GM21576 (cell line): ENCODE results near the gene ROR2.

Experiments
- ATAC-seq: cut with Tn5 transposase; IDR thresholded peaks from one replicate; pipeline ENCODE4 v1.9.1; 2021; ENCODE audit warnings: mild to moderate bottlenecking, moderate library complexity; ENCODE audit not compliant: unreplicated experiment

Gene ROR2

DNA sequence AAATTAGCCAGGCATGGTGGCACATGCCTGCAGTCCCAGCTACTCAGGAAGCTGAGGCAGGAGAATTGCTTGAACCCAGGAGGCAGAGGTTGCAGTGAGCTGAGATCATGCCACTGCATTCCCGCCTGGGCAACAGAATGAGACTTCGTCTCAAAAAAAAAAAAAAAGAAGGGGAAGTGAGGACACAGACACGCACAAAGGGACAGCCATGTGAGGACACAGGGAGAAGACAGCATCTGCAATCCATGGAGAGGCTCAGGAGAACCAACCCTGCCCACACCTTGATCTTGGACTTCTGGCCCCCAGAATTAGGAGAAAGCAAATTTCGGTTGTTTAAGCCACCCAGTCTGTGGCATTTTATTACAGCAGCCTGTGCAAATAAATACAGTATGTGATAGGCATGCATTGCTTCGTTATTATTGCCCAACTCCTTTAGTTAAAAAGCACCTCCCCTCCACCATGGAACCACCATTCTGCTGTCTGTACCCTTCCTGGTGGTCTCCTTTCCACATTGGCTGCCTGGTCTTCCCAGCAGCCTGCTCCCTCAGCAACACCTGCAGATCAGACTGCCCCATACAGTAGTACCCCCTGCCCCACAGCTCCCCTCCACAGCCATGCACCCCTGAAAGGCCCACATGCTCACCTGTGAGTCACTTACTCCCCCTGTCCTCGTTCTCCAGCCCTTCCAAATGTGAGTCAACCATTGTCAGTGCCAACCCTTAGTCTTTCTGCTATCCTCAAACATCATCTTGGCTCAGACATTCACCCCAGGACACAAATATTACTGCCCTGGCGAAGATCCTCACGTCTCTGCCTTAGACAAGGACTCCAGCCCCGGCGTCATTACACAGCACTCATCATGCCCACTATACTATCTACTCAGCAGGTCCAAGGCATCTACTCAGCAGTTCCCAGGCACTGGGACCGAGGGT is 128.8 kb downstream of the ROR2 start:
- no peak for ATAC-seq

DNA sequence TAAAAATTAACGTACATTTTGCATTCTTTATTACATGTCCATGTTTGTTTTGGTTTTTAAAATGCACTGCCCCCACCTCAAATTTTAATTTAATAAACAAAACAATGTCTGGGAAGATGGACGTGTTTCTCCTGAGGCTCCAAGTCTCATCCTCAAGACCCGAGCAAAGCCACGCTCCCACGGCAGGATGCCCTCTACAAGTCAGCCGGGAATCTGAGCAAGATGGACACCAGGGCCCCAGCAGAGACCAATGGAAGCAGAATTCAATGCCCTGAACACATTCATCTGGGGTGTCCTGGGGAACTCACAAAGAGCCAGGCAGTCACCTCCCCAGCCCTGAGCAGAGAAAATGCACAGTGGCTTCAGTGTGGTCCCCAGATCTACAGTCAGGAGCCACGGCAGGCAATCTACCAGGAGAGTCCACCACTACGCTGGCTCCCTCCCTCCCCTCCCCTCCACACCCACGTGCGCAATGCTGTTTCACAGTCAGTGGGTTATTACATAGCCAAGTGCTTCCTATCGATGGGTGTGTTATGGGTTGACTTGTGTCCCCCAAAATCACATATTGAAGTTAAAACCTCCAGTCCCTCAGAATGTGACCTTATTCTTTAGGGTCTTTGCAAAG is 129.8 kb downstream of the ROR2 start:
- ATAC-seq, result no peak

DNA sequence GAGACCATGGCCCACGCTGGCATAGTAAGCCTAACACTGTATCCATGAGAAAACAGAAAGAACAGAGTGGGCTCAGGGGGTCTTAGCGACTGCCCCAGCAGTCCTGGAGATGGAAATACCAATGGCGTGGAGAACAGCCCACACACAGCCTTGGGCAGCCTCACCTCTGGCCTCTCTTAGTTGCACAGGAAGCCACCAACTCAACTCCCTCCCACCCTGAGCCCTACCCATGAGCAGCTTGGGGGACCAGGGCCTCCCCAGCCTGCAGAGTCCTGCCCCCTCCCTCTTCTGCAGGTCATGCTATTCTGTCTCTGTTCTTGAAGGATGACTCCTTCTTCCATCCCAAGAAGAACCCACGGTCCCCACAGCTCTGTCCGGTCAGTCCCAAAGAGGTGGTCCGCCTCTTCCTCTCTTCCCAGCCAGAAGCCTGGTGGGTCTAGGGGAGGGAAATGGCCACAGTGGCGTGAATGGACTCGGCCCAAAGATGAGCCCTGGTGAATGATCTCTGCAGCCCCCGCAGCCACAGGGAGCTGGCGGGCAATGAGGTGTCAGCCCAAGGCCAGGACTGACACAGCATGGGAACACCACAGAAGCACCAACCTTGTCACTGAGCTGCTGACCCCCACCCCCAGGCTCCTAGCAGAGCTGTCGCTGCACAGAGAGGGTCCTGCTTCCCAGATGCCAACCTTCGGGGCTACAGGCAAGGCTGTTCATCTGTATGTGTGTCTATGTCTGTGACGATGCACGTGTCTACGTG is 131.2 kb downstream of the ROR2 start:
- ATAC-seq, result no peak

DNA sequence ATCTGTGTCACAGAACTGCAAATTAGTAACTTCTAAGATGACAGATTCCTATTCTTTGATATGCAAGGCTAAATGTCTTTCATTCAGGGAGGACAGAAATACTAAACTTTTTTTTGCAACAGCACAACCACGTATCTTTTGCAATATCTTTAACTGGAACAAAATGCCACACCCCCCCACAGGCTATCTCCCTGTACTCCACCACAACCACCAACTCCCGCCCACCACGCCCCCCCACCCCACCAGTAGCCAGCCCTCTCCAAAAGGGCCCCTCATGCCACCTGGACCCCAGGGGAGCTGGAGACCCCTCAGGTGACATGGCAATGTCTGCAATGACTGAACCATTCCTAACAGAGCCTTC is 131.8 kb downstream of the ROR2 start:
- ATAC-seq, result no peak

DNA sequence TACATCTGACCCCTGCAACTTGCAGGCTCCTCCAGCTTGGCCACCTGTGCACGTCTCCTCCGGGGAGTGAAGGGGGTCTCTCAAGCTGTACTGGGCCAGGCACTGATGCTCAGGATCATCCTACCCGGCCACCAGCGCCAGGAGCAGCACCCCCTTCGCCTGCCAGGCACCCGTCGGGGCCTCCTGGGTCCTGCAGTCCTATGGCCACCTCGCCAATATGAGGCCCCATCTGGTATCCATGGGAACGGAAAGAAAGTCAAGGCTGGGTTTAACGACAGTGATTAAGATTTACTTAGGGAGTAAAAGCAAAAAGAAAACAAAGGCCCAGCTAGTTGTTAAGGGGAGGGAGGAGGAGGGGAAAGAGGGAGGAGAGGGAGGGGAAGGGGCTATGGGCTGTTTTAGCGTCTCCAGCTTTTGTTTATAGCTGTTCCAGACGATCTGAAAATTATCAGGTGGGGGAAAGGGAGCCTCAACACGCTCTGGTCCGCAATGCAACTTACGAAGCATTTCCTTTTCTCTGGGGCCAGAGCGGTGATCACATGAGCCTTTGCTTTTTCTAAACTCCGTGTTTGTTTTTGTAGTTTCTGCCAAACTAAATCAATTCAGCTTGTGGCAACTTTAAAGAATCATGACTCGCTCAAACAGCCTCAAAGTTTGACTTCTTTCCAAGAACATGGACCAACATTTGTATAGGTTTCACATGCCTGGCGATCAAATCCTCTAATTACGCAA is 132.4 kb downstream of the ROR2 start:
- no peak for ATAC-seq

DNA sequence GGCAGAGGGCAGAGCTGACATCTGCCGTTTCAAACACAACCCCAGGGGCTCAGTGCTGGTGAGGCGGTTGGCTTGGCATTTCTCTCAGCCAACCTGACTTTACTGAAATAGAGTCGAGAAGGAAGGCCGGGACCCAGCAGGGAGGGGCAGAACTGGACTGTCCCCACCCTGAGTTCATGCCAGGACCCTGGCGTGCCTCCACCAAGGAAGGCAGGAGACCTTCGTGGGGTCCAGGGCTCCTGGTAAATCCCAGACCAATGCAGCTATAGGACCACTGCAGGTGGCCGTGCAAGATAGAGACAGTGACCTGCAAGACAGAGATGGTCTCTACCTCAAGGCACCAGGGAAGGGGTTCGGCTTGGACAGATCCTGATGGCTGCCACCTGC is 132.9 kb downstream of the ROR2 start:
- no peak for ATAC-seq

DNA sequence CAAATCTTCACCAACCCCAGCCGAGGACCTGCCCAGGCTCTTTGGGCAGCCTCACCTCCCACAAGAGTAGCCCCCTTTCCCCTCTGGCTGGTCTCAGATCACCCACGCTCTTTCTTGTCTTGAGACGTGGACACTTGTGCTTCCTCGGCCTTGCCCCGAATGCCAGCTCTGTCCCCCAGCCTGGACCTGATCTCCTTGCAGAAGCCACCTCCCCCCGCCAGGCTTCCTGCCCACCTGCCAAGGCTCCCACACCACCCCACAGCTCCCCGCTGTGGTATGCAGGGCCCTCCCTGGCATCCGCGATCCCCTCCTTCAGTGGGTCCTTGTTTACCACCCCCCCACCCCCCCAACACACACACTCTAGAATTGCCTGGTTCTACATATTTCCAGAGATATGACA is 133.7 kb downstream of the ROR2 start:
- ATAC-seq, result no peak

DNA sequence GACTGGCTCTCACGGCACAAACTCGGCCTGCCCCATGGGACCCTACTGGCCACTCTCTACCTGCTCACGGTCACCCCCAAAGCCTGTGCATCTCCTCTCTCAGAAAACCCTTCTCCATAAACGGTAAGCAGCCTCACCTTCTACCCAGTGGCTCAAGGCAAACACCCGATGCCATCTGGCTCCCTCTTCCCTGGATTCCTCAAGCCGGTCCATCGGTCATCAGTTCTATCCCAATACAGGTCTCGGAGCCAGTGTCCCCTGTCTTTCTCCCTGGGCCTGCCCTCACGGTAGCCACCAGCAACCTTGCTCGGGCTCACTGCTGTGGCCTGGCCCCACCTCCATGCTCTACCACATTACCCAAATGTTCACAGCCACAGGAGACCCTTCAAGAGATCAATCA is 134.1 kb downstream of the ROR2 start:
- ATAC-seq, result no peak

DNA sequence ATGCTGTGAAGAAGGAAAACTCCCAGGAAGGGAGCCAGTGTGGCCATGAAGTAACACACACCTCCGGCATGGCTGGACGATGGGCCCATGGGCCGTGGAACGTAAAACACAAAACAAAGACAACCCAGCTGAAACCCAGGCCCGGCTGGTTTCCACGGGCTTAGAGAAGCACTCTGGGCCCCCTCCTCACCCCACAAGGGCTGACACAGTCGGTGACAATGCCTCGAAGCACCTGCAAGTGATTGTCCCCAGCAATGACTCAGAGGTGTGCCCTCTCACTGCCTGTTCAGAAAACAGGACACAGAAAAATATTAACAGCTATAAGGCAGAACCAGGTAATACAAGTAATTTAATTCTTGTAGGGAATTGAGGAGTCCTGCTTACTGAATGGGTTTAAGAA is 135.3 kb downstream of the ROR2 start:
- ATAC-seq, result no peak

DNA sequence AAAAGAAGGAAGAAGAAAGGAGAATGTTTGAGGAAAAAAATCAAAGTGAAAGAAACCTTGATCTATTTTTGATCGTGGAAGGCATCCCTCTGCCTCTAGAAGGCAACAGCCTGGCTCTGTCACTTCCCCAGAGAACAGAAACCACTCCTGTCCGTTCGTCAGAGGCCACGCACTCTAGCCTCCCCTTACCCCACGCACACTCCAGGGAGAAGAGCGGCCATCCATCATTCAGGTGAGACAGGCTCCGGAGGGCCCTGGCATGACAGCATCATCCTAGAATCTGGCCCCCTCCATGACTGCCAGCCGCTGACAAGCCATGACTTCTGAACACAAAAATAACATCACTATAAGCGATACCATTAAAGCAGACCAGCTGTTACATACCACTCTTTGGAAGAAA is 135.8 kb downstream of the ROR2 start:
- ATAC-seq, result no peak

DNA sequence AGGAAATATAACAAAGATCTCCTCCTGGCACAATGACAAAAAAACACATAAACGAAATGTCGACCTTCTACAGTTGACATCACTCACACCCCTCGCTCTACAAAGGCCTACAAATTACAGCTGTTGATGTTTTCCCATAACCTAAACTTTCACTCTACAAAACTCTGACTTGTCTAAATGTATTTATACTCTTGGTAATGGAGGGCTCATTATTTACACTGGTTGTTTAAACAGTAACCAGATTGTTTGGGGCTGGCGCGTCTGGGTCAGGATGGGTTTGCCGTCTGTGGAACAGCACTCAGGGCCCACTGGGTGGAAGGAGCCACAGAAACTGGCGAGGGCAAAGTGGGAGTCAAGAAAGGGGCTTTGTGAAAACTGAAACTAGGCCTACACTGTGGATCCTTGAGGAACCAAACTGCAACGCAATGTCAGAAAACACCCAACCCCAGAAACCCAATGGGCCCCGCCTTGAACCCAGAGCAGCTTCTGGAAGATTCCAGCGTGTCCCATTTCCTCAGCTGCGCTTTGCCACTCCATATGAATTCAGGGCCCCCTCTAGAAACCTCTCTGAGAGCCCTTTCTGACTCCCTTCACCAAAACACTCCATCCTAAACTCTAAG is 136.7 kb downstream of the ROR2 start:
- no peak for ATAC-seq

DNA sequence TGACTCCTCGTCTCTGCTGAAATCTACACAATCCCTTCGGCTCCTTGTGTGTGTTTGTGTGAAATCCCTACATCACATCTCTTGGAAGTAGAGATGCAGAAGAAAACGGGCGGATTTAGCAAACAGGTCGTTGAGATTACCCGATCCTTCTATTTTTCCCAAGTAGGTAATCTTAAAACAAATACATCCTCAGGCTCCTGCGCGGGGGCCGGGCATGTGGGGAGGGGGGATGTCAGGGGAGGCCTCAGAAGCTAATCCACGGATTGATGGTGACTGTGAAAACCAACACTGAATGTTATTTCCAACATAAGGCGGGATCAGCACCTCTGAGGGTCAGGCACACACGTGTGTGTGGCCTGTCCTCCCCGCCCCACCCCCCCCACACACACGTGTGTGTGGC is 137.8 kb downstream of the ROR2 start:
- ATAC-seq, result no peak

DNA sequence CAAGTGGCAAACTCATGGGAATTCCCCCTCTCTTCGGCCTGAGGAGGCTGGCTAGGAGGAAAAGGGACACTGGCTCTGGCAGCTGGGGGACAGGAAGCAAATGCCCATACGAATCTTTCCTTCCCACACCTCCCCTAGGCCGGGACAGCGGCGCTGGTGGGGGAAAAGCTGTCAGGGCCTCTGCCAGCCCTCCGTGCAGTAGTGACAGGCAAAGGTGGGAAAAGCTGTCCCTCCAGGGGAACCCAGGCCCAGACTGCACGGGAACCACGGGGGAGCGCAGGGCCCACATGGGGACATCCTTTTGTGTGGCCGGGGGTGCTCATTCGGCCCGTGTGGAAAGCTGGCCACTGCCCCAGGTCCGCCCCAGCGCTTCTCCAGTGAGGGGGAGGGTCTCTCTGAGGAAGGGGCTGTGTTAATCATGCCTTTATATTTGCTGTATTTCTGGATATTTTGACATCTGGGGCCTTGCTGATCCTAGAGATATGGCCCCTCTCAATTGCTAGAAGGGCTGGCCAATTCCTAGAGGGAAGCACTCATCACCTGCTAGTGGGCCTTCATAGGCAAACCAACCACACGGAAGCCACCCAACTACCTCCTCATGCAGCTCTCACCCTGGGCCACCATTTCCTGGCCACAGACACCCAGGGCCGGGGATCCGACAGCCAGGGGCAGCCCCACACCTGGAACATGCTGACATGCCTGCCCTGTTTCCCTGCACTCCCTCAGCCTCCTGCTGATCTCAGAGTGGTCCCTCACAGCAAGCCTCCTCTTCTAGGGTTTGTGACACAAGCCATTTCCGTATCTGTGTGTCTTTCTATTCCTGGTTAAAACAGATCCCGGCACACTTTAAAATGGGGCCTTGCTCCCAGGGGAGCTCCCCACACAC is 138.8 kb downstream of the ROR2 start:
- no peak for ATAC-seq

DNA sequence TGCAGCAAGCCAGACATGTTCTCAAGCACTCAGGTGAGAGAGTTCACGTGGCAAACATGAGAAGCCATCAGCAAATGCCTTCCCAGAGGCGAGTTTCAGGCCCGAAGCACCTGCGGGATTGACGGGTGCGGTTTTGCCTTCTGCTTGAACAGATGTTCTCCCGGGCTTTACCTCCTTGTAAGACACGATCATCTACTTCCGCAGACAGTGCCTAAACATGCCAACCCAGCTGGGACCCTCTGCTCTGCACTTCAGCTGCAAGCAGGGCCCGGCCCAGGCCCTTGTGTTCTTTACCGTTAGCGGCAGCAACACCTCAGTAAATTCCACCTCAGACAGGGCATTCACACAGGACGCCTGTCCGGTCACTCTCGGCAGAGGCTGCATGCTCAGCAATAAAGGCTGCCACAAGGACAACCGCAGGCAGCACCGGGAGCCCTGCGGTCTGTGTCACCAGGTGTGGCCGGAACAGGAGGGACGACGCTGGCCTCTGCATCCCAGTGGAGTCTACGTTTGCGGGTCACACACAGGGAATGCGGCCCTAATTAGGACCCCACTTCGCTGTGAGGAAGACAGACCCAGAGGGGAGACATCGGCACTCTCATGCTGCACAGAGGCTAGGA is 139.6 kb downstream of the ROR2 start:
- ATAC-seq, result no peak

DNA sequence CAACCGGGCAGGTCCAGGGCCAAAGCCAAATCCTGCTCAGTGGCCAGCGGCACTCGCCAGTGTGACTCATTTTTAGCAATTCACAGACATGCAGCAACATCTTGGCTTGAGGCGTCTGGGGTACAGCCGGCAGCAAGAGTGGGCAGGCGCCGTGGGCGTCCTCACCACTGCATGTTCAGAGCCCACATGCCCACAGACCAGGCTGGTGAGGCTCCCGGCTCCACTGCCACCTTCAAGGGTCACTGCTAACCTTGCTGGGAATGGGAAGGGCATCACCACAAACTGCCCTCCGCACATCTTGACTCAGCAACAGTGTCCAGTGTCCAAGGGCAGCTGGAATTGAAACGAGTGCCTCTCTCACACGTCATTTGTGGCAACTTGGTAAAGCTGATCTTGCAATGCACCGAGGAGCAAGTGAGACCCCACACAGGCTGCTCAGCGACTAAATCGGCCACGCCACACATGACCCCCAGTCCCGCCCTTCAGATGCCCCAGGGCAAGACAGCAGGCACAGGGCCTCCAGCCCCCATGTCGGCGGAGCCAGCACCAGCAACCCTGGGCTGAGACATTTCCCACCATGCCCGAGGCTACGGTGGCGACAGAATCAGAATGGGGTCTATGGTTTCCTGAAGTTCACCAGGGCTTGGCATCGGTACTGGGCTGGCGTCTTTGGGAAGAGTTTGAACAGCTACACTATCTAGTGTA is 140.3 kb downstream of the ROR2 start:
- ATAC-seq, result no peak

DNA sequence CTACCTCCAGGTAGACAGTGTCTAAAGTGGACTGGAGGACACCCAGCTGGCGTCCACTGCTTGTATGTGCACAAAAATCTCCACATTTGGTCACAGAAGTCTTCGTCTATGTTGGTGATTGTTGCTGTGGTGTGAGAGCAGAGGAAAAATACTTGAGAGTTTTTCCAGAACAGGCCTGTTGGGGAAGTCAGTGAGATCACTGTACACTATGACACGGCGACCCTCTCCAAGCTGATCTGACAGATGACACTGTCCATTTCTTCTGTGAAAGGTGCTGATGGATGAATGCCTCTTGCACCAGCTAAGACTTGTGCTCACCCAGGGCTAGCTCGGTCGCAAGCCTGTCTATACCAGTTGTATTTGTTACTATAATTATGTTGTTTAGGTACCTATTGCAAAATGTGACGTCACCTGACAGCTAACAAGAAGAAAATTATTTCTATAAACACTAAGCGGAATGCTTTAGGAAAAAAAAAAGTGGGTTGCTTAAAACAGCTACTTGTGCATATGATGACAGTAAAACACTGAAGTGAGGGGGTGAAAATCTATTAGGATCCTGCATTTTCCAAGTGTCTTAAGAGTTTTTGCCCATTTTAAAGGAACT is 142.3 kb downstream of the ROR2 start:
- ATAC-seq, result no peak

DNA sequence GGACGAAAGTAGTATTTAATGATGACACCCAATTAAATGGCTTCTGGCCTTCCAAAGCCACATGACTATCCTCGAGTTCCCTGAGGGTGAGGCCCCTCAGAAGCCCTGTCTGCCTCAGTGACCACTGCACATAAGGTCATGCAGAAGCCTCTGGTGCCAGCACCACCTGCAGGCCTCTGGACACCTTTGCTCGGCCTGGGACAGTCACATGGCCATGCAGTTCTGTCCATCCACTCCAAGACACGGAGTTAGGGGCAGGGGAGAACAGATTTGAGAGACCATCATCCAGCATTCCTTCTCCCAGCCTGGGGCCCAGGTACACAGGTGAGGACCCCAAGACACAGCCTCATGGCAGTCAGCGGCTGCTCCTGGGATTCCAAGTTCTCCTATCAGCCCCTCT is 145.0 kb downstream of the ROR2 start:
- ATAC-seq, result no peak
